ENCODE measurements around the gene CNST. TPM values are rescaled to one million over a fixed set of nuclear protein-coding genes. Genes with fewer than 3 reads are reported as not detected.

Gene CNST
- total RNA-seq, 2 experiments from 2014 or later: 14.6 to 25.1 TPM

- peaks cover 8% of the 10 kb centered on the region; the same call in 1 of the 2 replicates for H3K9me3 ChIP-seq (ENCODE audit: low read length)
- POLR2A ChIA-PET: interaction anchor here (0.8 kb wide), 1 partner anchor 11 kb away, joined by 3 read pairs; no protein-coding TSS in a partner anchor
- peaks cover 42% of the 10 kb centered on the region; the same call in 1 of the 2 replicates for H3K79me2 ChIP-seq (ENCODE audit: insufficient read depth, low read depth, low read length)
- no peaks in the 10 kb centered on the region for H3K9me2 ChIP-seq (ENCODE audit: insufficient read depth, low read length)
- peaks cover 60% of the 10 kb centered on the region for H3K36me3 ChIP-seq (ENCODE audit: insufficient read depth, low read length)
- no peak overlapping the region for H3K4me3 ChIP-seq (ENCODE audit: low read depth, low read length, poor library complexity, severe bottlenecking)
- CTCF ChIA-PET (ENCODE audit: unreplicated experiment): no interaction called here
- no peak overlapping the region for H2AFZ ChIP-seq (ENCODE audit: low read length)
- H3K4me1 ChIP-seq (ENCODE audit: insufficient read depth, low read length, poor library complexity, severe bottlenecking): no peaks in the 10 kb centered on the region
- no TSS peak for BruUV-seq (replicated peaks)
- H3K27ac ChIP-seq (ENCODE audit: low read depth, low read length, poor library complexity, severe bottlenecking): no peak overlapping the region
- DNase-seq (ENCODE audit: low spot score): no peak
- no peak overlapping the region for H3K4me2 ChIP-seq (ENCODE audit: low read length)
- intact Hi-C loops (cut with micrococcal nuclease; ENCODE audit: unreplicated experiment): no loop called here
- TF ChIP-seq EZH2phosphoT487 (IDR thresholded peaks at IDR 0.05; ENCODE audit: borderline replicate concordance, low read depth, low read length) (no peak), CTCF (conservative IDR thresholded peaks at IDR 0.05; ENCODE audit: low read length) (no peak)
- H4K20me1 ChIP-seq (ENCODE audit: insufficient read depth, low read length): no peaks in the 10 kb centered on the region
These were observed 24.8 kb downstream of the CNST start for GRCh38 chr1:246591047-246591446.

DNA sequence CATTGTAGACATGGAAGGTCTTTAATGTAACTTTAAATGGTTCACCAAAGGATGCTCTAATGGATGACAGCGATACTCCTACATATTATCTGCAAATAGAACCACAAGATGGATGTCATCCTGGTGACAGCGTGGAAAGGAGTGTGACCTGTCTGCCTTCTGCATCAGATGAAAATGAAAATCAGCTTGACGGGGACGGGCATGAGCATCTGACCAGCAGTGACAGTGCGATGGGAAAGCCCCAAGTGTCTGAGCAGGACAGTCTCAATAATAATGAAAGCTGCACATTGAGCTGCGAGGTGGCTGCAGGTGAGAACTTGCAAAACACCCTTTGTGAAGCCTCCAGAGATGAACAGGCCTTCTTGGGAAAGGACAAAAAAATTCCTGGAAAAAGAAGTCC, 25.2 kb downstream of the CNST start:
- no peak overlapping the region for H2AFZ ChIP-seq (ENCODE audit: low read length)
- CTCF ChIA-PET (ENCODE audit: unreplicated experiment): no interaction called here
- BruUV-seq (replicated peaks): no TSS peak
- intact Hi-C loops (cut with micrococcal nuclease; ENCODE audit: unreplicated experiment): no loop called here
- H3K4me1 ChIP-seq (ENCODE audit: insufficient read depth, low read length, poor library complexity, severe bottlenecking): no peaks in the 10 kb centered on the region
- H4K20me1 ChIP-seq (ENCODE audit: insufficient read depth, low read length): no peaks in the 10 kb centered on the region
- TF ChIP-seq CTCF (conservative IDR thresholded peaks at IDR 0.05; ENCODE audit: low read length): no peak
- TF ChIP-seq EZH2phosphoT487 (IDR thresholded peaks at IDR 0.05; ENCODE audit: borderline replicate concordance, low read depth, low read length): no peak
- no peak for DNase-seq (ENCODE audit: low spot score)
- H3K79me2 ChIP-seq (ENCODE audit: insufficient read depth, low read depth, low read length): peaks cover 38% of the 10 kb centered on the region; the same call in 1 of the 2 replicates
- H3K27ac ChIP-seq (ENCODE audit: low read depth, low read length, poor library complexity, severe bottlenecking): no peak overlapping the region
- POLR2A ChIA-PET: interaction anchor here (0.8 kb wide), 1 partner anchor 10 kb away, joined by 3 read pairs; no protein-coding TSS in a partner anchor
- H3K4me2 ChIP-seq (ENCODE audit: low read length): no peak overlapping the region
- peaks cover 64% of the 10 kb centered on the region for H3K36me3 ChIP-seq (ENCODE audit: insufficient read depth, low read length)
- H3K9me2 ChIP-seq (ENCODE audit: insufficient read depth, low read length): no peaks in the 10 kb centered on the region
- peaks cover 8% of the 10 kb centered on the region; the same call in 1 of the 2 replicates for H3K9me3 ChIP-seq (ENCODE audit: low read length)
- H3K4me3 ChIP-seq (ENCODE audit: low read depth, low read length, poor library complexity, severe bottlenecking): no peak overlapping the region

DNA sequence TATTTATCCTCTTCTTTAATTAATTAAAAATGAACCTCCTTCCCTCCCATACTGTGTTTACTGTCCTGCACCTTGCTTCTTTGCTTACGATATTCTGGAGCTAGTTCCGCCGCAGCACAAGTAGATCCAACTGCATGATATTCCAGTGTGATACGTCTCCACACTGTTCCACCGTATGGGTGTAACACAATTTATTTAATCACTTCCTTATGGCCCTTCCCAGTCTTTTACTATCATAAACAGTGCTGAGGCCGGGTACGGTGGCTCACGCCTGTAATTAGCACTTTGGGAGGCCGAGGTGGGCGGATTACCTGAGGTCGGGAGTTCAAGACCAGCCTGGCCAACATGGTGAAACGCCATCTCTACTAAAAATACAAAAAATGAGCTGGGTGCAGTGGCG, 25.7 kb downstream of the CNST start:
- ChIA-PET POLR2A (interaction anchor here (0.6 to 0.8 kb wide), 2 partner anchors 10 to 371 kb away, joined by 3 read pairs; no protein-coding TSS in a partner anchor), CTCF (ENCODE audit: unreplicated experiment) (no interaction called here)
- Histone ChIP-seq H2AFZ (ENCODE audit: low read length) (no peak overlapping the region), H3K9me3 (ENCODE audit: low read length) (peaks cover 8% of the 10 kb centered on the region; the same call in 1 of the 2 replicates), H4K20me1 (ENCODE audit: insufficient read depth, low read length) (no peaks in the 10 kb centered on the region), H3K9me2 (ENCODE audit: insufficient read depth, low read length) (no peaks in the 10 kb centered on the region), H3K4me3 (ENCODE audit: low read depth, low read length, poor library complexity, severe bottlenecking) (no peak overlapping the region), H3K4me1 (ENCODE audit: insufficient read depth, low read length, poor library complexity, severe bottlenecking) (no peaks in the 10 kb centered on the region), H3K27ac (ENCODE audit: low read depth, low read length, poor library complexity, severe bottlenecking) (no peak overlapping the region), H3K4me2 (ENCODE audit: low read length) (no peak overlapping the region), H3K36me3 (ENCODE audit: insufficient read depth, low read length) (peaks cover 69% of the 10 kb centered on the region), H3K79me2 (ENCODE audit: insufficient read depth, low read depth, low read length) (peaks cover 35% of the 10 kb centered on the region; the same call in 1 of the 2 replicates)
- no peak for TF ChIP-seq CTCF (conservative IDR thresholded peaks at IDR 0.05; ENCODE audit: low read length)
- no peak for TF ChIP-seq EZH2phosphoT487 (IDR thresholded peaks at IDR 0.05; ENCODE audit: borderline replicate concordance, low read depth, low read length)
- BruUV-seq (replicated peaks): no TSS peak
- intact Hi-C loops (cut with micrococcal nuclease; ENCODE audit: unreplicated experiment): no loop called here
- no peak for DNase-seq (ENCODE audit: low spot score)

Measured in OCI-LY7 (cell line).